SH-SY5Y (cell line): ENCODE measurements around the gene TIMM10.

ENCODE experiments used
- GATA2 ChIP-seq: IDR thresholded peaks from 2 replicates; pipeline ENCODE4 v1.6.1; 2011; ENCODE audit warnings: mild to moderate bottlenecking, low read depth, low read length
- GATA3 ChIP-seq: IDR thresholded peaks from 2 replicates; pipeline ENCODE4 v1.6.1; 2011; ENCODE audit warnings: low read depth, mild to moderate bottlenecking, low read length, moderate library complexity

DNA sequence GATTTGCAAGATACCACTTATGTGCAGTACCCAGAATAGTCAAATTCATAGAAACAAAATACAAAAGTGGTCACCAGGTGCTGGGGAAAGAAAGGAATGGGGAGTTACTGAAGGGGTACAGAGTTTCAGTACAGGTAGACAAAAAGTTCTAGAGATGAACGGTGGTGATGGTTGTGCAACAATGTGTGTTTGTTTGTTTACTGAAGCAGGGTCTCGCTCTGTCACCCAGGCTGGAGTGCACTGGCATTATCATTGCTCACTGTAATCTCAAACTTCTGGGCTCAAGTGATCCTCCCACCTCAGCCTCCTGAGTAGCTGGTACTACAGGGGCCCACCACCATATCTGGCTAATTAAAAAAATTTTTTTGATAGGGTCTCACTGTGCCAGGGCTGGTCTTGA lies 24.8 kb upstream of the TIMM10 start:
- no peak for TF ChIP-seq GATA3
- TF ChIP-seq GATA2, result no peak
